Natural killer cell (primary cell): ENCODE data around the gene RWDD4. TPM values are rescaled to one million over a fixed set of nuclear protein-coding genes. Genes with fewer than 3 reads are reported as not detected.

Source experiments
- ATAC-seq, 3 donors: fragments of 150-1000 bp in 2 of 3; fragments of 200-7000 bp in 1 of 3; cut with Tn5 transposase; 1 replicate in 1 of 3; 2 replicates in 2 of 3; pipeline ENCODE4 v1.10.0; 2021; ENCODE audit warnings: mild to moderate bottlenecking in 2 of 3, moderate library complexity in 2 of 3
- DNase-seq, 2 donors: peaks; one replicate each; pipeline versions ENCODE4 v3.0.0 to v3.0.0-alpha.2; 2013 to 2021; ENCODE audit warnings: mixed read lengths in 1 of 2
- H3K27ac ChIP-seq: one replicate; pipeline ENCODE4 v1.5.1; 2013; ENCODE audit warnings: mild to moderate bottlenecking, low read length
- H3K27me3 ChIP-seq: one replicate; pipeline ENCODE4 v1.6.1; 2013; ENCODE audit warnings: low read length; ENCODE audit not compliant: control insufficient read depth, insufficient read depth
- H3K36me3 ChIP-seq: one replicate; pipeline ENCODE4 v1.6.1; 2013; ENCODE audit warnings: low read length; ENCODE audit not compliant: control insufficient read depth, insufficient read depth
- H3K4me1 ChIP-seq: one replicate; pipeline ENCODE4 v1.6.1; 2013; ENCODE audit warnings: low read length; ENCODE audit not compliant: control insufficient read depth, insufficient read depth
- H3K4me3 ChIP-seq: one replicate; pipeline ENCODE4 v1.5.1; 2013; ENCODE audit warnings: low read length
- H3K9me3 ChIP-seq: one replicate; pipeline ENCODE4 v1.6.1; 2013; ENCODE audit warnings: low read length; ENCODE audit not compliant: control insufficient read depth, insufficient read depth
- H3K27ac Mint-ChIP-seq, 2 donors: one replicate each; pipeline ENCODE4 v1.8.0; 2022; ENCODE audit warnings: mild to moderate bottlenecking in 2 of 2, mixed read lengths in 2 of 2, moderate library complexity in 1 of 2
- H3K27me3 Mint-ChIP-seq, 2 donors: one replicate each; pipeline ENCODE4 v1.8.0; 2022; ENCODE audit warnings: low read depth in 2 of 2, mixed read lengths in 2 of 2
- H3K36me3 Mint-ChIP-seq: one replicate; pipeline ENCODE4 v1.8.0; 2022; ENCODE audit warnings: mixed read lengths
- H3K4me1 Mint-ChIP-seq, 2 donors: one replicate each; pipeline ENCODE4 v1.8.0; 2022; ENCODE audit warnings: mixed read lengths in 2 of 2
- H3K4me3 Mint-ChIP-seq: one replicate; pipeline ENCODE4 v1.8.0; 2022; ENCODE audit warnings: mild to moderate bottlenecking, moderate library complexity, mixed read lengths
- H3K9me3 Mint-ChIP-seq, 2 donors: one replicate each; pipeline ENCODE4 v1.8.0; 2022; ENCODE audit warnings: mixed read lengths in 2 of 2
- WGBS: methylation state at CpG from one replicate; pipeline ENCODE4 v1.1.7; 2013; ENCODE audit warnings: missing lambda C conversion rate; ENCODE audit not compliant: insufficient coverage; 5-methylcytosine and 5-hydroxymethylcytosine counted together
- intact Hi-C: fragments of 100-400 bp; cut with micrococcal nuclease; formaldehyde crosslinking; loops from one replicate; pipeline ENCODE4 v1.14.2; 2022
- total RNA-seq, 4 donors: library from RNA; stranded (reverse); fragments of 120-200 nt in 1 of 4; gene quantifications; one replicate each; pipeline versions ENCODE4 v1.2.3 to v1.2.4, GENCODE V29; 2013 to 2022
- TF ChIP-seq, protein P1 (sequence below): fragments of 200-600 bp; IDR thresholded peaks from one replicate; pipeline ENCODE4 v1.8.0; 2022; ENCODE audit warnings: antibody characterized with exemption

Gene RWDD4
- total RNA-seq, 3 donors from 2014 or later (not counting 1 experiment from before 2014, with no cell fraction given): 14.3 to 20.7 (median 17.6) TPM

- no peaks in the 10 kb centered on the region for H3K9me3 ChIP-seq
- no peaks in the 10 kb centered on the region for H3K9me3 Mint-ChIP-seq
- DNase-seq (no peak), ATAC-seq (no peak)
- no peak overlapping the region for H3K4me3 ChIP-seq
- H3K36me3 ChIP-seq: no peaks in the 10 kb centered on the region
- no peak overlapping the region for H3K27ac Mint-ChIP-seq
- H3K36me3 Mint-ChIP-seq: no peaks in the 10 kb centered on the region
- 89% methylated on average over 2 of the region's 2 CpGs for WGBS
- H3K27me3 ChIP-seq: no peaks in the 10 kb centered on the region
- H3K4me3 Mint-ChIP-seq: no peak overlapping the region
- no peaks in the 10 kb centered on the region for H3K4me1 ChIP-seq
- H3K27me3 Mint-ChIP-seq: peaks cover 13 to 14% of the 10 kb centered on the region in 2 donors
- TF ChIP-seq, protein P1, sequence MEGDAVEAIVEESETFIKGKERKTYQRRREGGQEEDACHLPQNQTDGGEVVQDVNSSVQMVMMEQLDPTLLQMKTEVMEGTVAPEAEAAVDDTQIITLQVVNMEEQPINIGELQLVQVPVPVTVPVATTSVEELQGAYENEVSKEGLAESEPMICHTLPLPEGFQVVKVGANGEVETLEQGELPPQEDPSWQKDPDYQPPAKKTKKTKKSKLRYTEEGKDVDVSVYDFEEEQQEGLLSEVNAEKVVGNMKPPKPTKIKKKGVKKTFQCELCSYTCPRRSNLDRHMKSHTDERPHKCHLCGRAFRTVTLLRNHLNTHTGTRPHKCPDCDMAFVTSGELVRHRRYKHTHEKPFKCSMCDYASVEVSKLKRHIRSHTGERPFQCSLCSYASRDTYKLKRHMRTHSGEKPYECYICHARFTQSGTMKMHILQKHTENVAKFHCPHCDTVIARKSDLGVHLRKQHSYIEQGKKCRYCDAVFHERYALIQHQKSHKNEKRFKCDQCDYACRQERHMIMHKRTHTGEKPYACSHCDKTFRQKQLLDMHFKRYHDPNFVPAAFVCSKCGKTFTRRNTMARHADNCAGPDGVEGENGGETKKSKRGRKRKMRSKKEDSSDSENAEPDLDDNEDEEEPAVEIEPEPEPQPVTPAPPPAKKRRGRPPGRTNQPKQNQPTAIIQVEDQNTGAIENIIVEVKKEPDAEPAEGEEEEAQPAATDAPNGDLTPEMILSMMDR: no peak
- no peak overlapping the region for H3K27ac ChIP-seq
- no peaks in the 10 kb centered on the region for H3K4me1 Mint-ChIP-seq
- intact Hi-C loops: no loop called here
These were observed 41.9 kb downstream of the RWDD4 start for GRCh38 chr4:183617075-183617474.

GRCh38 chr4:183612329-183613250 is 46.4 kb downstream of the RWDD4 start:
- TF ChIP-seq, protein P1: no peak
- intact Hi-C loops: no loop called here
- Mint-ChIP-seq H3K9me3 (no peaks in the 10 kb centered on the region), H3K4me1 (no peaks in the 10 kb centered on the region), H3K27me3 (peaks cover 9 to 14% of the 10 kb centered on the region in 2 donors), H3K4me3 (no peak overlapping the region), H3K36me3 (no peaks in the 10 kb centered on the region), H3K27ac (no peak overlapping the region)
- Histone ChIP-seq H3K9me3 (no peaks in the 10 kb centered on the region), H3K27ac (no peak overlapping the region), H3K27me3 (no peaks in the 10 kb centered on the region), H3K36me3 (no peaks in the 10 kb centered on the region), H3K4me1 (no peaks in the 10 kb centered on the region), H3K4me3 (no peak overlapping the region)
- no peak for ATAC-seq
- no peak for DNase-seq
- WGBS: 86% methylated on average over 20 of the region's 20 CpGs

- Mint-ChIP-seq H3K36me3 (no peaks in the 10 kb centered on the region), H3K27me3 (peaks cover 6 to 14% of the 10 kb centered on the region in 2 donors), H3K4me3 (no peak overlapping the region), H3K4me1 (no peaks in the 10 kb centered on the region), H3K27ac (no peak overlapping the region), H3K9me3 (no peaks in the 10 kb centered on the region)
- Histone ChIP-seq H3K27ac (no peak overlapping the region), H3K9me3 (no peaks in the 10 kb centered on the region), H3K27me3 (no peaks in the 10 kb centered on the region), H3K4me3 (no peak overlapping the region), H3K36me3 (no peaks in the 10 kb centered on the region), H3K4me1 (no peaks in the 10 kb centered on the region)
- no peak for ATAC-seq
- WGBS: 96% methylated on average over 11 of the region's 15 CpGs
- TF ChIP-seq, protein P1: no peak
- intact Hi-C loops: no loop called here
- DNase-seq: no peak
These were observed 47.7 kb downstream of the RWDD4 start for GRCh38 chr4:183611210-183611830.
